Measurements from ENCODE around the gene A3GALT2. TPM values are rescaled to one million over a fixed set of nuclear protein-coding genes. Genes with fewer than 3 reads are reported as not detected.
A peak's percentile ranks its signal among the peaks of the same experiment; 100 is the strongest.

A3GALT2 gene
- total and polyA plus RNA-seq, 12 donors = 0.25 TPM; not detected in 11

DNA sequence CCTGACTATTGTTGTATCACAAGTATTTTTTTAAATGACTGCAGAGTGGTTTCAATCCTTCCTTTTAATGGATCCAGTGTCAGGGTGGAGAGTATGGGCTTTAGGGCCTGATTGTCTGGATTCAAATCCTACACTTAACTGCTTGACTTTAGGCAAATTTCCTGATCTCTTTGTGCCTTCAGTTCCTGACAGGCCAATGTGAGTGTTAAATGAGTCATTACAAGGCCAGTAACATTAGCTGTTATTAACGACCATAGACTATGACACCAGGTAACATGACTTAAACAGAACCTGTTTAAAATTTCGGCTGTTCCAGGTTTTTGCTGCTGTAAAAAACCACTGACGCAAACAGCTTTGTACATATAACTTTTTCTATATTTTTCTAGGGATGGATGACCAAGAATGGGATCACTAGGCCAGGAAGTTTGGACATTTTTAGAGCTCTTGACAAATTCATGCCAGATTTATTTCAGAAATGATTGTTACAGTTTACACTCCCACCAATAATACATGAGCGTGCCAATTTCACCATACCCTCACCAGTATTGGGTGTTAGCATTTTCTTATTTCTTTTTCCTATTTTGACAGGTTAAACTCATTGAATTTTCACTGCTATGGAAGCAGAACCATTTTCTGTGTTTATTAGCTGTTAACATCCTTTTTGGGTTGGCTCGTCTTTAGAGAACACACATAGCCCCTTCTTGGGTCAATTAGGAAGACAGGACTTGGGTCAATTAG lies 53.3 kb downstream of the A3GALT2 start:
- Histone ChIP-seq H3K27ac (peak overlapping the region in 1 of 10 donors; percentile 15), H3K4me1 (peaks cover 10 to 91% (median 50%) of the 10 kb centered on the region in 9 donors), H3K36me3 (peaks cover 0 to 27% (median 3%) of the 10 kb centered on the region in 9 donors), H3K4me3 (no peak overlapping the region), H3K9me3 (no peaks in the 10 kb centered on the region), H3K27me3 (no peaks in the 10 kb centered on the region)
- WGBS, 2 donors = 81 to 85% methylated on average over 5 of the region's 5 CpGs
- no peak for ATAC-seq
- TF ChIP-seq, protein P1, sequence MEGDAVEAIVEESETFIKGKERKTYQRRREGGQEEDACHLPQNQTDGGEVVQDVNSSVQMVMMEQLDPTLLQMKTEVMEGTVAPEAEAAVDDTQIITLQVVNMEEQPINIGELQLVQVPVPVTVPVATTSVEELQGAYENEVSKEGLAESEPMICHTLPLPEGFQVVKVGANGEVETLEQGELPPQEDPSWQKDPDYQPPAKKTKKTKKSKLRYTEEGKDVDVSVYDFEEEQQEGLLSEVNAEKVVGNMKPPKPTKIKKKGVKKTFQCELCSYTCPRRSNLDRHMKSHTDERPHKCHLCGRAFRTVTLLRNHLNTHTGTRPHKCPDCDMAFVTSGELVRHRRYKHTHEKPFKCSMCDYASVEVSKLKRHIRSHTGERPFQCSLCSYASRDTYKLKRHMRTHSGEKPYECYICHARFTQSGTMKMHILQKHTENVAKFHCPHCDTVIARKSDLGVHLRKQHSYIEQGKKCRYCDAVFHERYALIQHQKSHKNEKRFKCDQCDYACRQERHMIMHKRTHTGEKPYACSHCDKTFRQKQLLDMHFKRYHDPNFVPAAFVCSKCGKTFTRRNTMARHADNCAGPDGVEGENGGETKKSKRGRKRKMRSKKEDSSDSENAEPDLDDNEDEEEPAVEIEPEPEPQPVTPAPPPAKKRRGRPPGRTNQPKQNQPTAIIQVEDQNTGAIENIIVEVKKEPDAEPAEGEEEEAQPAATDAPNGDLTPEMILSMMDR (IDR thresholded peaks at IDR 0.05) = no peak
- intact Hi-C loops (cut with DNase I) = no loop called here
- no peak for DNase-seq

DNA sequence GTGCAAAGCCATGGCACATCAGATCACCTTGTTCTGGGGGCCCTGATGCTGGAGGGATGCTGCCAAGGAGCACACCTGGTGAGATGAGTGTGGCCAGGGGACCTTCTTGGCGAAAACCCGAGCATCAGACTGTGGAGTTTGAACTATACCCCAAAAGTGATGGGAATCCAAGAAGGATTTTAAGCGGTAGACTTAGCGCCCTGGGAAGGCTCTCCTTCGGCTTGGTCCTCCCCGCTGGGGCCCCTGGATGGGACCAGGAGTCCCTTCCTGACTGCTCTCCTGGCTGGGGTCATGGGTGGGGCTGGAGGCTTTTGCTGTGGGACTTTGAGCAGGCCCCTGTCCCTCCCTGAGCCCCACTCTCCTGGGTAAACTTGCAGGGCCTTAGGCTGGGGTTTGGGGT lies 54.1 kb downstream of the A3GALT2 start:
- Histone ChIP-seq H3K27ac (no peak overlapping the region), H3K4me1 (peaks cover 11 to 88% (median 44%) of the 10 kb centered on the region in 9 donors), H3K4me3 (no peak overlapping the region), H3K9me3 (no peaks in the 10 kb centered on the region), H3K36me3 (peaks cover 0 to 28% (median 4%) of the 10 kb centered on the region in 9 donors), H3K27me3 (no peaks in the 10 kb centered on the region)
- WGBS, 2 donors = 92% methylated on average over 6 of the region's 6 CpGs
- ATAC-seq = no peak
- intact Hi-C loops (cut with DNase I) = no loop called here
- DNase-seq = no peak
- TF ChIP-seq, protein P1 (IDR thresholded peaks at IDR 0.05) = no peak

- Histone ChIP-seq H3K27me3 (no peaks in the 10 kb centered on the region), H3K4me3 (no peak overlapping the region), H3K9me3 (no peaks in the 10 kb centered on the region), H3K27ac (peak overlapping the region in 5 of 10 donors; percentile 28 to 62 (median 41)), H3K36me3 (peaks cover 0 to 27% (median 4%) of the 10 kb centered on the region in 9 donors), H3K4me1 (peaks cover 19 to 90% (median 48%) of the 10 kb centered on the region in 9 donors)
- DNase-seq (no peak), ATAC-seq (no peak)
- WGBS, 2 donors = 79 to 83% methylated on average over 10 of the region's 10 CpGs
- intact Hi-C loops (cut with DNase I) = no loop called here
- TF ChIP-seq, protein P1 (IDR thresholded peaks at IDR 0.05) = no peak
Observed at GRCh38 chr1:33265780-33266605, 54.9 kb downstream of the A3GALT2 start.

GRCh38 chr1:33263890-33264504 lies 56.9 kb downstream of the A3GALT2 start:
- Histone ChIP-seq H3K27me3 (no peaks in the 10 kb centered on the region), H3K27ac (peak overlapping the region in 4 of 10 donors; percentile 0 to 62 (median 34)), H3K36me3 (peaks cover 0 to 19% (median 4%) of the 10 kb centered on the region in 9 donors), H3K4me1 (peaks cover 37 to 93% (median 59%) of the 10 kb centered on the region in 9 donors), H3K4me3 (no peak overlapping the region), H3K9me3 (no peaks in the 10 kb centered on the region)
- WGBS, 2 donors = 70 to 92% methylated on average over 5 of the region's 5 CpGs
- no peak for DNase-seq
- ATAC-seq = peak in 1 of 8 donors; percentile 34
- intact Hi-C loops (cut with DNase I) = no loop called here
- TF ChIP-seq, protein P1 (IDR thresholded peaks at IDR 0.05) = no peak
